T-helper 2 cell treated with Interferon-gamma antibody and Interleukin-4, amounts not matched to agents 5 μg/mL and 100 μg/mL, for 36 hours (primary cell): ENCODE measurements around the gene SDK1.

Experiments used
- DNase-seq: peaks from one replicate; pipeline ENCODE4 v3.0.0; 2021; ENCODE audit warnings: low spot score
- H3K27ac Mint-ChIP-seq: one replicate; pipeline ENCODE4 v1.8.0; 2021; ENCODE audit warnings: mild to moderate bottlenecking, mixed read lengths
- H3K27me3 Mint-ChIP-seq: one replicate; pipeline ENCODE4 v1.8.0; 2021; ENCODE audit warnings: low read depth, mixed read lengths
- H3K36me3 Mint-ChIP-seq: one replicate; pipeline ENCODE4 v1.8.0; 2021; ENCODE audit warnings: low read depth, mixed read lengths
- H3K4me1 Mint-ChIP-seq: one replicate; pipeline ENCODE4 v1.8.0; 2021; ENCODE audit warnings: low read depth, mixed read lengths
- H3K4me3 Mint-ChIP-seq: one replicate; pipeline ENCODE4 v1.8.0; 2022; ENCODE audit warnings: mild to moderate bottlenecking, moderate library complexity, mixed read lengths
- H3K9me3 Mint-ChIP-seq: one replicate; pipeline ENCODE4 v1.8.0; 2021; ENCODE audit warnings: mixed read lengths

SDK1 gene

DNA sequence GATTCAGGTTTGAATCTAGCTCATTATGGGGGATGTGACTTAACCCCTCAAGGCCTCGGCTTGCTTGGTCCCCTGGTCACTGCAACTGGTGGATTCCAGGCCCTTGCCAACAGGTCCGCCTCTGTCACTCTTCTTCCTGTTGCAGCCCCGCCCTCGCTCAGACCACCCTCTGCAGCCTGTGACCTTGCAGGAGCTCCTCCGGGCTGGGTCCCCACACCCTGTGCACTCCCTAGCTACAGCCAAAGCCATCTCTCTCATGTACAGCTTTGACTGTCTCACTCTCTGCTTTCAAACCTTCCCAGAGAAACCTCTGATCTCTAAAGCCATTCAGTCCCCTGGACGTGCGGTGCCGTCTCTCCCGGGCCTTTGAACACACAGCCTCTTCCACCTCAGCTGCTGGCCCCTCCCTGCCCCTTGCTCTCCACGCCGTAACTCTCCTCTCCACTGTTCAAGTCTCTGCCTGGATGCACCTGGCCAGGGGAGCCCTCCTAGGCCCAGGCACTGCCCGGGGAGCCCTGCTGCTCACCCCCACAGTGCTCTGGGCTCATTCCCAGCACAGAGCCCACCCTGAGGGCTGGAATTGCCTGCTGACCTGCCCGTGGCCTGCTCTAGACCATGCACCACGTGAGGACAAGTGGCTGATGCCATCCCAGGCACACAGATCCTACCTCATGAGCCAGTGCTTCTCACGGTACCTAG, 895.2 kb downstream of the SDK1 start:
- Mint-ChIP-seq H3K9me3 (no peaks in the 10 kb centered on the region), H3K4me3 (no peak overlapping the region), H3K27ac (no peak overlapping the region), H3K4me1 (no peaks in the 10 kb centered on the region), H3K36me3 (no peaks in the 10 kb centered on the region), H3K27me3 (no peaks in the 10 kb centered on the region)
- DNase-seq: no peak

- Mint-ChIP-seq H3K9me3 (no peaks in the 10 kb centered on the region), H3K4me3 (no peak overlapping the region), H3K4me1 (no peaks in the 10 kb centered on the region), H3K27ac (no peak overlapping the region), H3K27me3 (no peaks in the 10 kb centered on the region), H3K36me3 (no peaks in the 10 kb centered on the region)
- no peak for DNase-seq
Observed at GRCh38 chr7:4198301-4198700, 897.2 kb downstream of the SDK1 start.

GRCh38 chr7:4200546-4201094, 899.6 kb downstream of the SDK1 start:
- H3K27ac Mint-ChIP-seq: no peak overlapping the region
- H3K36me3 Mint-ChIP-seq: no peaks in the 10 kb centered on the region
- H3K27me3 Mint-ChIP-seq: no peaks in the 10 kb centered on the region
- no peaks in the 10 kb centered on the region for H3K4me1 Mint-ChIP-seq
- no peak overlapping the region for H3K4me3 Mint-ChIP-seq
- no peaks in the 10 kb centered on the region for H3K9me3 Mint-ChIP-seq
- DNase-seq: no peak

GRCh38 chr7:4201566-4201965, 900.5 kb downstream of the SDK1 start:
- Mint-ChIP-seq H3K36me3 (no peaks in the 10 kb centered on the region), H3K4me3 (no peak overlapping the region)
- DNase-seq: no peak

DNA sequence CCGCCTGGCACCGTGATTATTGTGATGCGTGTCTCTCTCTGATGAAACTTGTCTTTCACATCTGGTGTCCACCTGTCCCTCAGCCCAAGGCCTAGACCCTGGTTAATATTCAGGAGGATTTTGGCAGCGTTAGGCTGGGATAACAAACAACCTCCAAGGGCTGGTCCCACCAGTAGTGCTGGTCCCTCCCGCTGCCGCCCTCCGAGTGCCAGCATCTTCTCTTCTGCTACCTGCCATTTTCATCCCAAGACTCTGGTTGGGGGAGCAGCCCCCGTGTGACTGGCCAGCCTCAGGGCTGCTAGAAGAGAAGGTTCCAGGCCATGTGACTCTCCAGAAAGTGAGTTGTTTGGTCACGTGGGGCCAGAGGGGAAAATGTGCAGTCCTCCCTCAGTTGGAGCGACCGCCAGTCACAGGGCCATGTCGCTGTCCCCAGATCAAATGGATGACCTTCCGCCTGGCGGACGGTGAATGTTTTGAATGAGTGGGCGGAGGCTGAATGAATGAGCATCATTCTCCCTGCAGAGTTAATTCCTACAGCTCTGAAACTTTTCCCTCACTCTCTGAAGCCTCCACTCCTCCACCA, 901.2 kb downstream of the SDK1 start:
- Mint-ChIP-seq H3K27ac (no peak overlapping the region), H3K27me3 (no peaks in the 10 kb centered on the region), H3K9me3 (no peaks in the 10 kb centered on the region), H3K4me3 (no peak overlapping the region), H3K36me3 (no peaks in the 10 kb centered on the region), H3K4me1 (no peaks in the 10 kb centered on the region)
- DNase-seq: no peak

More at GRCh38 chr7:4201566-4201965, 900.5 kb downstream of the SDK1 start:
- no peaks in the 10 kb centered on the region for H3K9me3 Mint-ChIP-seq
- no peaks in the 10 kb centered on the region for H3K27me3 Mint-ChIP-seq
- no peaks in the 10 kb centered on the region for H3K4me1 Mint-ChIP-seq
- no peak overlapping the region for H3K27ac Mint-ChIP-seq

- H3K36me3 Mint-ChIP-seq: no peaks in the 10 kb centered on the region
- H3K4me1 Mint-ChIP-seq: no peaks in the 10 kb centered on the region
- DNase-seq: no peak
- H3K27me3 Mint-ChIP-seq: no peaks in the 10 kb centered on the region
- no peak overlapping the region for H3K27ac Mint-ChIP-seq
- no peak overlapping the region for H3K4me3 Mint-ChIP-seq
- no peaks in the 10 kb centered on the region for H3K9me3 Mint-ChIP-seq
Observed at GRCh38 chr7:4202954-4203353, 901.9 kb downstream of the SDK1 start.

- no peak for DNase-seq
- no peaks in the 10 kb centered on the region for H3K4me1 Mint-ChIP-seq
- H3K36me3 Mint-ChIP-seq: no peaks in the 10 kb centered on the region
- H3K27ac Mint-ChIP-seq: no peak overlapping the region
- no peaks in the 10 kb centered on the region for H3K27me3 Mint-ChIP-seq
- H3K9me3 Mint-ChIP-seq: no peaks in the 10 kb centered on the region
- no peak overlapping the region for H3K4me3 Mint-ChIP-seq
Observed at GRCh38 chr7:4203626-4204512, 902.8 kb downstream of the SDK1 start.

DNA sequence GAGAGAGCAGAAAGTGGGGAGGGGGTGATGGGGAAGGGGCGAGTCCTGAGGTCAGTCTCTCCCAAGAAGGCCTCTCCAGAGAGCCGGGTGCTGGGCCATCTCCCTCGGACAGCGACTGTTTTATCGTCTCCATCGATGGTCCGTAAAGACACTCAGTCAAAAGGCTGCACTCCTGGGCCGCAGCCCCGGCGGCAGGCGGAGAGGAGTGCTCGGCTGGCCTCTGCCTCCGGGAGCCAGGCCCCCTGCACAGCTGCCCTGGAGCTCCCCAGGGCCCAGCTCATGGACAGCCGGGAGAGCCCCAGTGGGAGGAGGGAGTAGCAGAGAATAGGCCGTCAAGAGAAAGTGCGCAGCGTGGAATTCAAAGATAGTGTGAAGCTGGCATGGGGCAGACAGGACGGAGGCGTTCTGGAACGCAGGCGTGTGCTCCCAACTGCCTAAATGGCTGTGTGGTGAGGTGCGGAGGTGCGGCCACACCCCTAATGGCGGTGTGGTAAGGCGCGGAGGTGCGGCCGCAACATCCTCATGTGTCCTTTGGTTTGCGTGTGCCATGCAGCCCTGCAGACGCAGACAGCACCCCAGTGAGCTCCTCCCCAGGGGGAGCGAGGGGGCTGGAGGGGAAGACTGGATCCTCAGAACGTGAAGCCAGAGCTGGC, 903.6 kb downstream of the SDK1 start:
- Mint-ChIP-seq H3K9me3 (no peaks in the 10 kb centered on the region), H3K27ac (no peak overlapping the region), H3K36me3 (no peaks in the 10 kb centered on the region), H3K4me3 (no peak overlapping the region), H3K4me1 (no peaks in the 10 kb centered on the region), H3K27me3 (no peaks in the 10 kb centered on the region)
- no peak for DNase-seq

GRCh38 chr7:4205828-4206227, 904.8 kb downstream of the SDK1 start:
- Mint-ChIP-seq H3K36me3 (no peaks in the 10 kb centered on the region), H3K4me1 (no peaks in the 10 kb centered on the region), H3K27ac (no peak overlapping the region), H3K9me3 (no peaks in the 10 kb centered on the region), H3K27me3 (no peaks in the 10 kb centered on the region), H3K4me3 (no peak overlapping the region)
- DNase-seq: no peak

- no peak for DNase-seq
- no peaks in the 10 kb centered on the region for H3K9me3 Mint-ChIP-seq
- no peaks in the 10 kb centered on the region for H3K27me3 Mint-ChIP-seq
- H3K4me3 Mint-ChIP-seq: no peak overlapping the region
- no peak overlapping the region for H3K27ac Mint-ChIP-seq
- no peaks in the 10 kb centered on the region for H3K4me1 Mint-ChIP-seq
- H3K36me3 Mint-ChIP-seq: no peaks in the 10 kb centered on the region
Observed at GRCh38 chr7:4207011-4207410, 906.0 kb downstream of the SDK1 start.

DNA sequence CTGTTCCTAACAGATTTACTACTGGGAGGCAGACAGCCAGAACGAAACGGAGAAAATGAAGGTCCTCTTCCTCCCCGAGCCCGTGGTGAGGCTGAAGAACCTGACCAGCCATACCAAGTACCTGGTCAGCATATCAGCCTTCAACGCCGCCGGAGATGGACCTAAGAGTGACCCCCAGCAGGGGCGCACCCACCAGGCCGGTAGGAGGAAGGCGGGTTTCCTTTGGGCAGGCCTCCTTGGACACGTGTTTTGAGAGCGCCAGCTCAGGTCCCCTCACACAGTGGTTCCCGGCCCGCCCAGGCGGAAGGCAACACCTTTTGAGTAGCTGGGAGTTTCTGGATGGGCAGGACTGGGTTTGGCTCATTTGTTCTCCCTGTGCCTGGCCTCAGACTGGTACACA, 907.0 kb downstream of the SDK1 start:
- Mint-ChIP-seq H3K4me1 (no peaks in the 10 kb centered on the region), H3K27ac (no peak overlapping the region), H3K4me3 (no peak overlapping the region), H3K27me3 (no peaks in the 10 kb centered on the region), H3K36me3 (no peaks in the 10 kb centered on the region), H3K9me3 (no peaks in the 10 kb centered on the region)
- no peak for DNase-seq

DNA sequence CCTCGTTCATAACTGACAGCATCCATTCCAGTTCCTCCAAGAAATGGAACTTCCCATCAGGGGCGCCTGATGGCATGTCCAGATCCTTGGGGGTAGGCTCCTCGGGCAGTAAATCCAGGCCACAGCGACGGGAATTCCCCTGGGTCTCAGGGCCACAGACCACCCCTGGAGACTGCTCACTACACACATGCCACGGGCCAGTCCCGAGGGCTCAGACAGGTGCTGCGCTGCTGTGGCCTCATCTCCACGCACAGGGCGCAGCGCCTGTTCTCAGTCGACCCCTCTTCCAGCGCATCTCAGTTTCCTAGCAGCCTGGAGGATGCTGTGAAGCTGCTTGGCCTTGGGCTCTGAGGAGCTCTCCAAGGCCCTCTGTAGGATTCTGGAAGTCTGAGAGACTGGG, 907.5 kb downstream of the SDK1 start:
- Mint-ChIP-seq H3K4me3 (no peak overlapping the region), H3K9me3 (no peaks in the 10 kb centered on the region), H3K27me3 (no peaks in the 10 kb centered on the region), H3K27ac (no peak overlapping the region), H3K36me3 (no peaks in the 10 kb centered on the region), H3K4me1 (no peaks in the 10 kb centered on the region)
- DNase-seq: no peak

DNA sequence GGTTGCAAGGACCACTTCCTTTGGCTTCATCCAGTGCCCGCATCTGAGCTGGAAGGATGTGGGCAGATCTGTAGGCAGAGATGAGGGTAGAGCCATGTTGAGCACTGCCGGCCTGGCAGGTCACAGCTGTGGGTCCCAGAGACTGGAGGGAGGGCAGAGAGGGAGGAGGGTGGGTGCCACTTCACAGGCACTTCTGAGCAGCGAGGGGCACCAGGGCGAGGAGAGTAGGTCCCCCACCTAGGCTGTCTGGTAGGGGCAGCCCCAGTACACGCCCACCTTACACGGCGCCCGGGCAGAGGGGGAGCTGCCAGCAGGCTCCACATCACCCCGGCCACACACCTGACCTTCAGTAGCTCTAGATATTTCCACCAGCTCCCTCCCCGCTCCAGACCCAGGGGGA, 908.1 kb downstream of the SDK1 start:
- Mint-ChIP-seq H3K36me3 (no peaks in the 10 kb centered on the region), H3K27ac (no peak overlapping the region), H3K27me3 (no peaks in the 10 kb centered on the region), H3K9me3 (no peaks in the 10 kb centered on the region), H3K4me1 (no peaks in the 10 kb centered on the region), H3K4me3 (no peak overlapping the region)
- DNase-seq: no peak

DNA sequence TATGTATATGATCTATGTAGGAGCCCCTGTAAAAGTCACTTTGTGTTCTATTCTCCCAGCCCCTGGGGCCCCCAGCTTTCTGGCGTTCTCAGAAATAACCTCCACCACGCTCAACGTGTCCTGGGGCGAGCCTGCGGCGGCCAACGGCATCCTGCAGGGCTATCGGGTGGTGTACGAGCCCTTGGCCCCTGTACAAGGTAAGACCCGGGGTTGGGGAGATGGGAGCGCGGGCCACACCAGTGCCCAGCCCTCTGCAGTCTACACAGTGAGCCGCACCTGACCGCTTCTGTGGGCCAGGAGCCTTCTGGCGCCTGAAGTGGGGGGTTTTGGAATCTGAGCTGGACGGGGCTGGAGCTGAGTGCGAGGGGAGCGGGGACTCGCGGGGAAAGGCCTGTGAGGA, 908.9 kb downstream of the SDK1 start:
- no peak overlapping the region for H3K27ac Mint-ChIP-seq
- H3K36me3 Mint-ChIP-seq: no peaks in the 10 kb centered on the region
- no peaks in the 10 kb centered on the region for H3K4me1 Mint-ChIP-seq
- DNase-seq: no peak
- no peaks in the 10 kb centered on the region for H3K9me3 Mint-ChIP-seq
- H3K27me3 Mint-ChIP-seq: no peaks in the 10 kb centered on the region
- no peak overlapping the region for H3K4me3 Mint-ChIP-seq
